Epithelial cell of esophagus (primary cell): Measurements from ENCODE around the gene TUNAR.

ENCODE experiments used
- DNase-seq: peaks from one replicate; pipeline ENCODE4 v3.0.0; 2010; ENCODE audit warnings: low read depth
- H3K4me3 ChIP-seq: 2 replicates; pipeline ENCODE4 v1.5.1; 2011; ENCODE audit warnings: mild to moderate bottlenecking, low read length, control low read depth
- TF ChIP-seq, protein P1 (sequence below): IDR thresholded peaks from 2 replicates; pipeline ENCODE4 v1.5.1; 2011; ENCODE audit warnings: low read depth, mild to moderate bottlenecking, low read length, control low read depth, inconsistent platforms; ENCODE audit not compliant: insufficient read depth; ENCODE audit errors: missing control alignments

TUNAR gene

DNA sequence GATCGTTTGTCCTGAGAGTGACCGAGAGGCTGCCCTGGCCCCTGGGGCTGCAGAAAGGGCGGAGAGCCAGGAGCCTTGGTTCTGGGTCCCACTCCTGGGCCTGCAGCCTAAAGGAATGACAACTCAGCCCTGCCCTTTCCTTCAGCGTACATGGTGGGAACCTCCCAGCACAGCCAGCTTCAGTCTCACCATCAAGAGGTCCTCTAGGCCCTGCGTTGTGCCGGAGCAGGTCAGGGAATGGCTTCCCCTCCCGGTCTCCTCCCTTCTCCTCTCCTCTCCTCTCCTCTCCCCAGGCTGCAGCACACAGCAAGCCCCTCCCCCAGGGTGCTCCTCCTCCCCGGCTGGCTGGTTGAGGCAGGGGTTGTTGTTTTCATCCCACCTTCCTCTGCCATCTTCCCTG, 44.6 kb upstream of the TUNAR start:
- no peak overlapping the region for H3K4me3 ChIP-seq
- TF ChIP-seq, protein P1, sequence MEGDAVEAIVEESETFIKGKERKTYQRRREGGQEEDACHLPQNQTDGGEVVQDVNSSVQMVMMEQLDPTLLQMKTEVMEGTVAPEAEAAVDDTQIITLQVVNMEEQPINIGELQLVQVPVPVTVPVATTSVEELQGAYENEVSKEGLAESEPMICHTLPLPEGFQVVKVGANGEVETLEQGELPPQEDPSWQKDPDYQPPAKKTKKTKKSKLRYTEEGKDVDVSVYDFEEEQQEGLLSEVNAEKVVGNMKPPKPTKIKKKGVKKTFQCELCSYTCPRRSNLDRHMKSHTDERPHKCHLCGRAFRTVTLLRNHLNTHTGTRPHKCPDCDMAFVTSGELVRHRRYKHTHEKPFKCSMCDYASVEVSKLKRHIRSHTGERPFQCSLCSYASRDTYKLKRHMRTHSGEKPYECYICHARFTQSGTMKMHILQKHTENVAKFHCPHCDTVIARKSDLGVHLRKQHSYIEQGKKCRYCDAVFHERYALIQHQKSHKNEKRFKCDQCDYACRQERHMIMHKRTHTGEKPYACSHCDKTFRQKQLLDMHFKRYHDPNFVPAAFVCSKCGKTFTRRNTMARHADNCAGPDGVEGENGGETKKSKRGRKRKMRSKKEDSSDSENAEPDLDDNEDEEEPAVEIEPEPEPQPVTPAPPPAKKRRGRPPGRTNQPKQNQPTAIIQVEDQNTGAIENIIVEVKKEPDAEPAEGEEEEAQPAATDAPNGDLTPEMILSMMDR: no peak
- DNase-seq: no peak

DNA sequence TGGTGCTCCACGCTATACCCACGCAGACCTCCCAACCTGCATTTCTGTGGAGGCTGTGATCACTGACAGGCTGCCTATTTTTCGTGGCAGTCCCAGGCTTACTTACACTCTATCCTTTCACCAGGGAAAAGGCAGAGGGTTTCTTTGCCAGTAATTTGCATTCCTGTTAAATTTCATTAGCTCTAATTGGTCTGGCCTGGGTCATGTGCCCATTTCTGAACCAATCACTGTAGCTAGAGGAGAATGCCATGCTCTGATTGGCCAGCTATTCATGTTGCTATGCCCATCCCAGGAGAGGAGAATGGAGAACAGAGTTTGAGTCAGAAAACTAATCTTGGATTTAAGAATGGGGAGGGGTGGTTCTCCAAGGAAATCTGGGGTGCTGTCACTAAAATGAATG, 43.2 kb upstream of the TUNAR start:
- no peak overlapping the region for H3K4me3 ChIP-seq
- TF ChIP-seq, protein P1: no peak
- DNase-seq: no peak

GRCh38 chr14:95834496-95834895, 42.1 kb upstream of the TUNAR start:
- TF ChIP-seq, protein P1: no peak
- no peak overlapping the region for H3K4me3 ChIP-seq
- DNase-seq: no peak

DNA sequence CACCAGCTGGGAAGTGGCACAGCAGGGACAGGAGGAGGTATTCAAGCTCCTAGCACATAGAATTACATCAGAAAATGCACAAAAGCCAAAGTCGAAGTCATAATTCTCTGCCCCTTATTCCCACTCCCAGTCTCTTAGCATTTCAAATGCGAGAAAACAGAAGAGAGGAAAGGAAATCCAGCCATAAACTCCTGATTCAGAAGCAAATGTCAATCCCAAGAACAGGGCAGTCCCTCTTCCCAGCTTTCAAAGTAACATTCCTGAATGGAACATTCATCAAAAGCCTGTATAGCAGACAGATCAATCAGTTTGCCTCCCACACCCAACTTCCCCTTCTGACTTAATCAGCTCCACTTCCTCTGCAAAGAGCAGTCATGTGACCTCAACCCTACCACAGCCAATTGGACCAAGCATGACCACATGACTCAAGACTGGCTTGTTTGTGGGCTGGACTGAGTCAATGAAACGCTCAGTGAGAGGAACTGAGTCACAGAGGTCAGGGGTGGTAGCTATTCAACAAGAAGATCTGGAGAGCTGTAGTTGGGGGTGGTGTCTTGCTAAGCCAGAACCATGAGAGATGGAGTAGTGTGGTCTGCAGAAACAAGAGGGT, 41.4 kb upstream of the TUNAR start:
- H3K4me3 ChIP-seq: no peak overlapping the region
- DNase-seq: no peak
- TF ChIP-seq, protein P1: no peak

DNA sequence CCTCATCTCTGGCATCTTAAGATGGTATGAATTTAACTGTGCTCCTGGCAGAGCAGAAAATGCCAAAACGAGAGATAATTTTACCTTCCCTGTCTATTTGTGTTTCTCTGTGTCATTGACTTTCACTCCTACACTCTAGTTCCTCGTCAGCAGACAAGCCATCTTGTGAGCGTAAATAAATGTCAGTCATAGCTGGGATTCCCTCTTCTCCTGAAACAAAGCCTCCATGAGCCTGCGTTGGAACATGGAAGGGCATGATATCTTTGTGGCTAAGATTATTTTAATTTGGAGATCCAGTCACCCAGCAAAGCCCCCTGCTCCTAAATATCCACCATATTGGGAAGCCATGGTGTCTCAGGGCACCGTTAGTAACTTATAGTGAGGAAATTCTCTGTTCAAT, 37.8 kb upstream of the TUNAR start:
- TF ChIP-seq, protein P1: no peak
- no peak overlapping the region for H3K4me3 ChIP-seq
- no peak for DNase-seq

DNA sequence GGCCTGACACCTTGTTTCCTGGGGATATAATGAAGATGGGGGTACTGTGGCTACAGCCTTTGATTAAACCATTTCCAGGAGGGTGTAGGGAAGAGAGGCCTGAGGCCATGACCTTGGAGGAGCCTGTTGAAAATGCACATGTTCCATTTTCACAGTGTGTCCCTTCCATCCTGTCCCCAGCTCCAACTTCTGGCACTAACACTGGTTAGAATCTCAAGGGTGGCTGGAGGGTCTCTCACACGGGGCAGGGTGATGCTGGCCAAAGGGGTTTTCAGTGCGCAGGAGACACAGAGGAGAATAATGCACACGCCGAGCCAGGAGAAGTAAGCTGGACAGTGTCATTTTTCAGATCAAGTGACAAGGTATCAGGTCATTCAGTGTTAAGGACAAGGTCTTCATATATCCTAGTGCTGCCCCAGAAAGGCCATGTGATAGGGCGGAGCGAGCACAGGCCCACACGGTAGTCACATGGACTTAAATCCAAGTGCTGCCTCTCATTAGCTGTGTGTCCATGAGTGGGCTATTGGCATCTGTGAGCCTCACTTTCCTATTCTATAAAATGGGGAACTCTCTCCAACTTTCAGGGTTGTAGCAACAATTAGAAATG, 36.4 kb upstream of the TUNAR start:
- TF ChIP-seq, protein P1: no peak
- DNase-seq: no peak
- no peak overlapping the region for H3K4me3 ChIP-seq

DNA sequence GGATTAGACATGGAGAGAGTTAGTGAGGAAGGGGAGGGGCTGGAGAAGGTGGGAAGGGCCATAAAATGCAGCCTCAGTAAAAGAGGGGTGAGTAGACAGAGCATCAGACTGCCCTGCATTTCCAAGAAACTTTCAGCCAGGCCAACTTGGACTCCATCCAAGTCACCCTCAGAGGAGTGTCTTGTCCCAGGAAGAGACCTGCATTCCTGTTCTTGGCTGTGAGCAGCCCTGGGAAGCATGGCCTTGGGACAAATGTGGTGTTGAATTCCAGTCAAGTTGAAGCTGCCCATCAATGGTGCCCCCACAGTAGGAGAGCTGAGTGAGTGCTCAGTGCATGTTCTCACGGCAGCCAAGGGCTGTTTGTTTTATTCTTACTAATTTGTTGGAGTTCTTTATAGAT, 35.0 kb upstream of the TUNAR start:
- TF ChIP-seq, protein P1: no peak
- no peak for DNase-seq

More for the DNA sequence above, 35.0 kb upstream of the TUNAR start:
- H3K4me3 ChIP-seq: no peak overlapping the region
